ENCODE data around the gene PTPRN2. TPM values are rescaled to one million over a fixed set of nuclear protein-coding genes. Genes with fewer than 3 reads are reported as not detected.

Gene PTPRN2
- total RNA-seq, 1 experiment from 2014 or later: 2.1 TPM

DNA sequence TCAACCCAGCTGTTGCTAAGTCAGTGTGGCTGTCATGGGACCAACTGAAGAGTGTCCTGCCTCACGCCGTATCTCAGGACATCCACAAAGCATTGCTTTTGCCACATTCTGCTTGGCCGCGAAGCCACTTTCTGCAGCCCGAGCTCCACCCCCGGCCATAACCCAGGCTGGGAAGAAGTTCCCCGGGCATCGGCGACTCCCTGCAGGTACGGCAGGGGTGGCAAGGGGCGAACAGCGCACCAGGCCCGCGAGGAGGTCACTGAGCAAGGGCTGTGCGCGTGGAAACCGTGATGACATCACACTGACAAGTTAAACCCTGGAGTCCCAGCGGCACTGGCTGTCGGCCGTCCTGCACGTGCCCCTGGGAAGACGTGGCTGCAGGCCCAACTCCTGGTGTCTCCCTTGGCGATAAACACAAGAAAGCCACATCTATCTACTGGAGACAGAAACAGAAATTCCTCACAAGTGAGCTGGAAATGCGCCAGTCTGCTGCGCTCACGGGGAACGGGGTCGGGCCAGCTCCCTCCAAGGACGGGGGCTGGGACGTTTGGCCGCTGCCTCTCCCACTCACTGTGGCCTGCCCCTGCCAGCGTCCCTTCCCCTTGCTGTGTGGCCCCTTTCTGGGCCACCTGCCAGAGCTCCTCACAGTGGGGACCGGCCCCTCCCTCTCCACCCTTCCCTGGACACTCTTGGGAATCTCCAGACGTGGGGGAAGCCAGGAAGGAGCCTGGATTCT is 924.5 kb downstream of the PTPRN2 start:
- no peak for ATAC-seq

More for the DNA sequence above, 924.5 kb downstream of the PTPRN2 start:
- Histone ChIP-seq H2AFZ (ENCODE audit: low read depth, low read length, poor library complexity, severe bottlenecking) (no peak overlapping the region), H3K27me3 (ENCODE audit: insufficient read depth, low read length) (no peaks in the 10 kb centered on the region), H3K4me3 (replicated peaks in 1 of 2; ENCODE audit: low read depth in 1 of 2, low read length in 2 of 2) (no peak overlapping the region), H3K27ac (ENCODE audit: low read depth, low read length) (no peak overlapping the region), H3K9ac (ENCODE audit: low read length) (no peak overlapping the region), H4K20me1 (ENCODE audit: insufficient read depth) (no peaks in the 10 kb centered on the region), H3K4me2 (ENCODE audit: low read length) (no peak overlapping the region), H3K79me2 (ENCODE audit: insufficient read depth, low read length) (peaks cover 7% of the 10 kb centered on the region; the same call in 1 of the 2 replicates), H3K36me3 (ENCODE audit: control insufficient read depth in 1 of 2, insufficient read depth in 2 of 2, low read length in 2 of 2) (no peaks in the 10 kb centered on the region), H3K4me1 (ENCODE audit: control insufficient read depth in 1 of 2, insufficient read depth in 2 of 2, low read length in 2 of 2) (peaks cover 7 to 35% of the 10 kb centered on the region in 2 experiments; a peak in 3 of 4 replicates), H3K9me2 (ENCODE audit: insufficient read depth) (no peaks in the 10 kb centered on the region), H3K9me3 (ENCODE audit: control insufficient read depth in 1 of 2, insufficient read depth in 1 of 2, low read depth in 1 of 2, low read length in 2 of 2) (no peaks in the 10 kb centered on the region)
- no peak for DNase-seq (ENCODE audit: low read depth, low spot score)
- TF ChIP-seq POLR2AphosphoS5 (IDR thresholded peaks at IDR 0.05; ENCODE audit: low read depth, low read length): no peak
- no peak for TF ChIP-seq RAD21 (IDR thresholded peaks at IDR 0.05; ENCODE audit: low read depth)
- no peak for TF ChIP-seq JUND (IDR thresholded peaks at IDR 0.05)
- TF ChIP-seq, protein P1, sequence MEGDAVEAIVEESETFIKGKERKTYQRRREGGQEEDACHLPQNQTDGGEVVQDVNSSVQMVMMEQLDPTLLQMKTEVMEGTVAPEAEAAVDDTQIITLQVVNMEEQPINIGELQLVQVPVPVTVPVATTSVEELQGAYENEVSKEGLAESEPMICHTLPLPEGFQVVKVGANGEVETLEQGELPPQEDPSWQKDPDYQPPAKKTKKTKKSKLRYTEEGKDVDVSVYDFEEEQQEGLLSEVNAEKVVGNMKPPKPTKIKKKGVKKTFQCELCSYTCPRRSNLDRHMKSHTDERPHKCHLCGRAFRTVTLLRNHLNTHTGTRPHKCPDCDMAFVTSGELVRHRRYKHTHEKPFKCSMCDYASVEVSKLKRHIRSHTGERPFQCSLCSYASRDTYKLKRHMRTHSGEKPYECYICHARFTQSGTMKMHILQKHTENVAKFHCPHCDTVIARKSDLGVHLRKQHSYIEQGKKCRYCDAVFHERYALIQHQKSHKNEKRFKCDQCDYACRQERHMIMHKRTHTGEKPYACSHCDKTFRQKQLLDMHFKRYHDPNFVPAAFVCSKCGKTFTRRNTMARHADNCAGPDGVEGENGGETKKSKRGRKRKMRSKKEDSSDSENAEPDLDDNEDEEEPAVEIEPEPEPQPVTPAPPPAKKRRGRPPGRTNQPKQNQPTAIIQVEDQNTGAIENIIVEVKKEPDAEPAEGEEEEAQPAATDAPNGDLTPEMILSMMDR (IDR thresholded peaks at IDR 0.05 in 2 of 3, conservative IDR thresholded peaks at IDR 0.05 in 1 of 3; ENCODE audit: borderline replicate concordance in 1 of 3, insufficient read depth in 1 of 3, low read depth in 2 of 3, low read length in 2 of 3): no peak
- no peak for TF ChIP-seq FOSL1 (IDR thresholded peaks at IDR 0.05; ENCODE audit: low read depth)
- no peak for TF ChIP-seq ZFX (IDR thresholded peaks at IDR 0.05)
- no peak for TF ChIP-seq YY1 (IDR thresholded peaks at IDR 0.05; ENCODE audit: extremely low read depth, insufficient replicate concordance, low read depth, low read length)
- TF ChIP-seq SP1 (IDR thresholded peaks at IDR 0.05; ENCODE audit: low read depth): no peak
- TF ChIP-seq EGR1 (IDR thresholded peaks at IDR 0.05; ENCODE audit: low read depth): no peak
- no peak for TF ChIP-seq EZH2phosphoT487 (IDR thresholded peaks at IDR 0.05; ENCODE audit: borderline replicate concordance)
- no peak for TF ChIP-seq EZH2 (IDR thresholded peaks at IDR 0.05)
- no peak for TF ChIP-seq ELF1 (IDR thresholded peaks at IDR 0.05; ENCODE audit: borderline replicate concordance, low read depth)
- no peak for TF ChIP-seq REST (IDR thresholded peaks at IDR 0.05; ENCODE audit: low read depth)
- no peak for TF ChIP-seq ZNF274 (IDR thresholded peaks at IDR 0.05; ENCODE audit: low read depth, low read length)
- no peak for TF ChIP-seq TCF7L2 (IDR thresholded peaks at IDR 0.05; ENCODE audit: borderline replicate concordance, extremely low read depth, insufficient read depth, insufficient read length)
- no peak for TF ChIP-seq SIN3A (IDR thresholded peaks at IDR 0.05; ENCODE audit: low read depth)
- no peak for TF ChIP-seq SRF (IDR thresholded peaks at IDR 0.05; ENCODE audit: low read depth)
- no peak for TF ChIP-seq MAX (IDR thresholded peaks at IDR 0.05)
- TF ChIP-seq, protein P2, sequence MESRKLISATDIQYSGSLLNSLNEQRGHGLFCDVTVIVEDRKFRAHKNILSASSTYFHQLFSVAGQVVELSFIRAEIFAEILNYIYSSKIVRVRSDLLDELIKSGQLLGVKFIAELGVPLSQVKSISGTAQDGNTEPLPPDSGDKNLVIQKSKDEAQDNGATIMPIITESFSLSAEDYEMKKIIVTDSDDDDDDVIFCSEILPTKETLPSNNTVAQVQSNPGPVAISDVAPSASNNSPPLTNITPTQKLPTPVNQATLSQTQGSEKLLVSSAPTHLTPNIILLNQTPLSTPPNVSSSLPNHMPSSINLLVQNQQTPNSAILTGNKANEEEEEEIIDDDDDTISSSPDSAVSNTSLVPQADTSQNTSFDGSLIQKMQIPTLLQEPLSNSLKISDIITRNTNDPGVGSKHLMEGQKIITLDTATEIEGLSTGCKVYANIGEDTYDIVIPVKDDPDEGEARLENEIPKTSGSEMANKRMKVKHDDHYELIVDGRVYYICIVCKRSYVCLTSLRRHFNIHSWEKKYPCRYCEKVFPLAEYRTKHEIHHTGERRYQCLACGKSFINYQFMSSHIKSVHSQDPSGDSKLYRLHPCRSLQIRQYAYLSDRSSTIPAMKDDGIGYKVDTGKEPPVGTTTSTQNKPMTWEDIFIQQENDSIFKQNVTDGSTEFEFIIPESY (IDR thresholded peaks at IDR 0.05; ENCODE audit: extremely low read depth, insufficient replicate concordance, low read length): no peak
- ChIA-PET POLR2A (no interaction called here), CTCF (no interaction called here), RAD21 (ENCODE audit: low non-redundant PET in 1 of 2, low total read pairs in 2 of 2, uncharacterized antibody in 2 of 2, unreplicated experiment in 2 of 2) (no interaction called here)
- no TSS peak for BruUV-seq (replicated peaks)
- intact Hi-C loops (cut with micrococcal nuclease): no loop called here
